ENCODE results near the gene ARRB1. TPM values are rescaled to one million over a fixed set of nuclear protein-coding genes. Genes with fewer than 3 reads are reported as not detected.

ARRB1 gene
- total RNA-seq, 1 donor from 2014 or later = 9.3 TPM

GRCh38 chr11:75303544-75304224, 47.8 kb downstream of the ARRB1 start:
- DNase-seq (ENCODE audit: low spot score) = no peak
- no peak for ATAC-seq

- DNase-seq (ENCODE audit: low spot score) (no peak), ATAC-seq (peak; percentile 34)
These were observed 49.1 kb downstream of the ARRB1 start for GRCh38 chr11:75302371-75302770.

GRCh38 chr11:75301601-75302345, 49.7 kb downstream of the ARRB1 start:
- no peak for DNase-seq (ENCODE audit: low spot score)
- ATAC-seq = peak; percentile 19

- no peak for DNase-seq (ENCODE audit: low spot score)
- ATAC-seq = peak; percentile 20
These were observed 50.3 kb downstream of the ARRB1 start for GRCh38 chr11:75301131-75301530.

GRCh38 chr11:75298976-75299260, 52.5 kb downstream of the ARRB1 start:
- DNase-seq (ENCODE audit: low spot score) (no peak), ATAC-seq (no peak)

- no peak for ATAC-seq
These were observed 53.1 kb downstream of the ARRB1 start for GRCh38 chr11:75298191-75298975.

DNA sequence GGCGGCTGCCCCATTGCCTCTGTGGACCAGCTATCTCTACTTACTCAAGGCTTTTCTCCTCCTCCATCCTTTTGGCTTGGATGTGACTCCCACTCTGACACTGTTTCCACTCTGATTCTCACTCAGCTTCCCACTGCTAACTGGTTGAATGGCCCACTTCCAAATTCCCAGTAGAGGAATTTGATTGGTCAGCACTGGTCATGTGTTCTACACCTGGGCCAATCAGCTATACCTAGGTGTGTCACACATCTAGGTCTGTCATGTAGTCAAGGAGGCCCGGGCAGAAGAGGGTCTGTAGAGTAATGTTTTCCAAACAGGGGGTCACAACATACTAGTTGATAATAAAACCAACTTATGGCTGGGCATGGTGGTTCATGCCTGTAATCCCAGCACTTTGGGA, 57.6 kb downstream of the ARRB1 start:
- DNase-seq (ENCODE audit: low spot score) = no peak
- no peak for ATAC-seq

More at GRCh38 chr11:75298191-75298975, 53.1 kb downstream of the ARRB1 start:
- no peak for DNase-seq (ENCODE audit: low spot score)

DNA sequence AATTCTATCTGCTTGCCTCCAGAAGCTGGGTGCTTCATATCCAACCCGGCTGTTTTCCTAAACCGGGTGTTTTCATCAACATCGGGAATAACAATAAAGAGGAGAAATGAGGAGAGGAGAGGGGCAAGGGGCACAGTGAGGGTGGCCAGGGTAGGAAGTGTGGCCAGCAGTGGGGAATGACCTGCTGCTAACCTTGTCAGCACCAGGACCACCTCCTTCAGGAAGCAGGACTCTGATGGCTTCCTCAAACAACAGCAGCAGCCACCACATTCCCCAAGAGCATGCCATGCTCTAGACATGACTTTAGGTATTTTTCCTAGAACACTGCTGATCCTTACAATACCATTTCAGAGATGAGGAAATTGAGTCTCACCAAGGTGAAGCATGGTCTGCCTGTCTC, 58.5 kb downstream of the ARRB1 start:
- ATAC-seq (no peak), DNase-seq (ENCODE audit: low spot score) (no peak)

DNA sequence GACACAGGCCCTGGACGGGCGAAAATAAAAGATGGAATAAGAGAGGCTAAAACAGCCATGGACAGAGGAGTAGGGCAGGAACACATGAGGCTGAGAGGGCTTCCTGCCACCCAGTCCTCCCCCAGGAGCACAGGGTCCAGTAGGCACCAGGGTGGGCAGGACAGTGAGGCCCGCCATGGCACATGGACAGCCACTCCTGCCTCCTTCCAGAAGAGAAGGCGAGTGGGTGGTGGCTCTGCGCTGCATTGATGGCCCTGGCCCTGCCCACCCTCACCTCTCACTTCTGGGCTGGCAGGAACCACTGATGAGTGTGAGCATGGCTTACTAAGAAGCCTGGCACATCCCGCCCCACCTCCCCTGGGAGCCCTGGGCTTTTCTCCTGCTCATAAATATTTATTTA, 59.7 kb downstream of the ARRB1 start:
- ATAC-seq (no peak), DNase-seq (ENCODE audit: low spot score) (no peak)

GRCh38 chr11:75289919-75290318, 61.5 kb downstream of the ARRB1 start:
- ATAC-seq (no peak), DNase-seq (ENCODE audit: low spot score) (no peak)

DNA sequence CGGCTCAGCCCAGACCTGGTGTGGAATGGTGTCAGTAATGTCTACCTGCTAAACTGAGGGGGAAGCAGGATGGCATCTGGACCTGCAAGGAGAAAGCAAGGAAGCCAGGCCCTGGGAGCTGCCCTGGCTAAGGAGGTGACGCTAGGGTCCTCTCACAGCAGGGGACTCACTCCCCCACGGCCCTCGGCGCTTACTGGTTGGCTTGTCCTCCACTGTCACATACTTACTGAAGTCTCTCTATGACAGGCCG, 62.0 kb downstream of the ARRB1 start:
- no peak for ATAC-seq
- no peak for DNase-seq (ENCODE audit: low spot score)

DNA sequence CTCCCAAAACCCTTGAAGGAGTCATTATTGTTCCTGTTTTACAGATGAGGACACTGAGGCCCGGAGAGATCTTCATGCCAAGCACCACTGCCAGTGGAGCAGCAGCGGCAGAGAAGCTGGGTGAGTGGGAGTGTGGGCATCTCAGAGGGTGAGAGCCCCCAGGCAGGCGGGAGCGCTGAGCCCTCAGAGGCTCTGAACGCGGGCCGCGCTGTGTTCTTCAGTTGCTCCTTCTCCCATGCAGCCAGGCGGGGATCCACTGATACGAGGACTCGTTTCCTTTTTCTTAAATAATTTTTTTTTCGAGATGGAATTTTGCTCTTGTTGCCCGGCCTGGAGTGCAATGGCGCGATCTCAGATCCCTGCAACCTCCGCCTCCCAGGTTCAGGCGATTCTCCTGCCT, 63.9 kb downstream of the ARRB1 start:
- ATAC-seq (no peak), DNase-seq (ENCODE audit: low spot score) (no peak)

GRCh38 chr11:75286826-75287465, 64.5 kb downstream of the ARRB1 start:
- ATAC-seq = no peak
- DNase-seq (ENCODE audit: low spot score) = no peak

DNA sequence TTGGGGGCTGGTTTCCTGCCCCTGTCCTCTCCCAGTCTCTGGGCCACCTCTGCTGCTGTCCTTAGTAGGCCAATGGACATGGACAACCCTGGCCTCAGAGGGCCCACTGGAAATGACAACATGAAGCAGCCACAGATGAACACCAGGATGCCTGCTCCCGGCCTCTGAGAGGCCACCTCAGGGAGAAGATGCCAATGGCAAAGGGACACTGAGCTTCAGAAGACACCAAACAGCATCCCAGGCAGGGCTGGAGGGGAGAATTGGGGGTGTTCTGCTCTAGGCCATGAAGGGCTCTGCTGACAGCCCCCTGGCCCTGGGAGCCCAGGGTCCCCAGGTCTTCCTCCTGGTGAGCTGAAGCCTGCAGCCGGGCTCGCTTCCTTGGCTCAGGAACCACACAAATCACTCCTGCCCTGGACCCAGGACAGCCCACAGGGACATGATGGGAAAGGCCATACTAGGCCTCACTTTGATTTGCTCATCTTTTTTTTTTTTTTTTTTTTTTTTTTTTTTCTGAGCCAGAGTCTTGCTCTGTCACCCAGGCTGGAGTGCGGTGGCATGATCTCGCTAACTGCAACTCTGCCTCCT, 65.6 kb downstream of the ARRB1 start:
- no peak for DNase-seq (ENCODE audit: low spot score)
- no peak for ATAC-seq

- DNase-seq (ENCODE audit: low spot score) = no peak
- ATAC-seq = no peak
These were observed 68.0 kb downstream of the ARRB1 start for GRCh38 chr11:75283391-75283931.

DNA sequence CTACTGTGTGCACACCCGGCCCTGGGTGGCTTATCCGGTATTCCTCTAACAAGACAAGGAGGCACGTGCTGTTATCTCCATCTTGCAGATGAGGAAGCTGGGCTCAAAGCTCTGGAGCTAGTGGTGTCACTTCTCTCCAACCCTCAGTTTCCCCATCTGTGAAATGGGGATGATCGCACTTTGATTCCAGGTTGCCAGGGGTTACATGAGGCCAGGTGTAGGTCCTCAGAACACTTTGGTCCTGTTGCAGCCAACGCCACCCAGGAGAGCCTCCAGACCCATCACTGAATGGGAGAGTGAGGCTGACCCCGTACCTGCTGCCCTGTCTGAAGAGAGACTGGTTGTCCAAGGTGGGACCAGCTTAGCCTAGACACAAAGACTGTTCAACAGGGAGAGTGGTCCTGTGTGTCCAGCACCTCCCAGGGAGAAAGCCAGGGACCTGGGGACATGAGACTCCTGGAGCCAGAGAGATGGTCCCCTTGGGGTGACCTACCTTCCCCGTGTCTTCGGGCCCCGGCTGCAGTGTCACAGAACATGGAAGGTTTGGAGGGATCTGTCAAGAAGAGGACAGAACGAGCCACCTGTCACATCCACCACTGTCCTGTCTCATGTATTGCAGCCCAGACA, 69.9 kb downstream of the ARRB1 start:
- ATAC-seq = no peak

GRCh38 chr11:75280770-75281468, 70.5 kb downstream of the ARRB1 start:
- ATAC-seq = peak; percentile 6
- no peak for DNase-seq (ENCODE audit: low spot score)

More for the DNA sequence above, 69.9 kb downstream of the ARRB1 start:
- no peak for DNase-seq (ENCODE audit: low spot score)

DNA sequence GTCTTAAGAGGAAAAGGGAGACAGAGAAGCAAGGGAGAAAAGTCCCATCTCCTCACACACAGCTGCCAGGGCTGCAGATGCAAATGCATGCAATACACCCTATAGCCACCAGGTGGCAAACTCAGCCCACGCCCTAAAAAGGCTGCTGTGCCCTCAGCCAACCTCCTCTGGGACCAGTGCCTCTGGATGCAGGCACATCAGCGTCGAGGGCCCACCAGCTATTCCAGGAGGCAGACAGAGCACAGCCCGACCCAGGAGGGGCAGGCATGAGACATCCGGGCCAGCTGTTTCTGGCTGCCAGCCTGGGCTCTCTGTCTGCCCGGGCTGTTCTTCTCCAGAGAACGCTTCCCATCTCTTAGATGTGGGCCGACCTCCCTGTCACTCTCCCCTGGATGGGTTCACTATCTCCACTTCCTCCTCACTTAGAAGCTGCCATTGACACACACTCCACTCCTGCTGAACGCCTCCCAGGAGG, 71.2 kb downstream of the ARRB1 start:
- ATAC-seq (peak; percentile 95), DNase-seq (ENCODE audit: low spot score) (peak; percentile 76)

DNA sequence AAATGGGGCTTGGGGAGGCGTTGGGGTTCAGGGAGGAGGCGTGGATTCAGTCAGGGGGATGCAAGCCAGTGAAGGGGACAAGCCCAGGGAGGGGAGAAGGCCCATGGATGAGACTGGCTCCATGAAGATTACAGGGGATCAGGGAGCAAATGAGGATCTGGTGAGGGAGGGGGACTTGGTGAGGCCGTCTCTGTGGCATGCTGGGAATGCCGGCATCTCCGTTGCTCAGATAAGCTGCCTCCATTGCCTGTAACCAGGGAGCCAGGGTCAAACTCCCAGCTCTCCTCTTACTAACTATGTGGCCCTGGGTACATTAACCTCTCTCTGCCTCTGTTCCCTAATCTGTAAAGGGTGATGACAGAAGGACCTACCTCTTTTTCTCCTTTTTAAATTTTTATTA, 72.2 kb downstream of the ARRB1 start:
- no peak for ATAC-seq
- no peak for DNase-seq (ENCODE audit: low spot score)
